ENCODE data around the gene MORC2.

Gene MORC2

DNA sequence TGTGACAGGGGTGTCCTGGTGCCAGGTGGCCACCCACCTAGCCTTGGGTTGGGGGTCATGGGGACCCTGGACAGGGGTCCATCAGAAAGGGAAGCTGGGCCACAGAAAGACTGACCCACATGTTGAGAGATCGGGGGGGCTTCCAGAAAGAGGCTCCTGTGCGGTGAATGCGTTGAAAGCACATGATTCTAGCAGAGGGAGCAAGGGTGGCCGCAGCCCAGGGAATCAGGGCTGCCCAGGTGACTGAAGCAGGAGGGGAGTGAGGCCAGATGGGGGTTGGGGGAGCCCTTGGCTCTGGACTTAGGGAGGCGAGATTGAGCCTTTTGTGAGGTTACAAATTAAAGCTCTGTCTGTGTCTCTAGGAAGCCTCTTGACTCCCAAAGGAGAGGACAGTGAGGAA is 80.7 kb downstream of the MORC2 start:
- DNase-seq (ENCODE audit: low read depth) = no peak

- DNase-seq (ENCODE audit: low read depth) = no peak
Measured at GRCh38 chr22:30887453-30887852, 81.1 kb downstream of the MORC2 start.

- no peak for DNase-seq (ENCODE audit: low read depth)
Measured at GRCh38 chr22:30885591-30885990, 83.0 kb downstream of the MORC2 start.

DNA sequence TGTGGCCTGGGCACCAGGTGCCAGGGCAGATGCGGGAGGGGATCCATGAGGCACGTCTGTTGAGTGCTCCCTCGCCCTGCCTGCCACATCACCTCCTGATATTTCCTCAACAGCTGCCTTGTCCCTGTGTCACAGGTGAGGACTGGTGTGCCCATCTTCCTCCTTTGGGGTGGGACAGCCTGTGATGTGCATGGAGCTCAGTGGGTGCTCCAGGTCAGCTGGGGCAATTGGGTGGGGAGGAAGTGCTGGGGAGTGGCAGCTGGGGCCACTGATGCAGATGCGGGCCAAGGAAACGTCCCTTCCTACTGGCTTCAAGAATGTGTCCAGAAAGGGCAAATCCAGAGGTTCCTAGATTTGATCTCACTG is 83.6 kb downstream of the MORC2 start:
- no peak for DNase-seq (ENCODE audit: low read depth)

GRCh38 chr22:30884211-30885000 is 84.2 kb downstream of the MORC2 start:
- DNase-seq (ENCODE audit: low read depth) = no peak

DNA sequence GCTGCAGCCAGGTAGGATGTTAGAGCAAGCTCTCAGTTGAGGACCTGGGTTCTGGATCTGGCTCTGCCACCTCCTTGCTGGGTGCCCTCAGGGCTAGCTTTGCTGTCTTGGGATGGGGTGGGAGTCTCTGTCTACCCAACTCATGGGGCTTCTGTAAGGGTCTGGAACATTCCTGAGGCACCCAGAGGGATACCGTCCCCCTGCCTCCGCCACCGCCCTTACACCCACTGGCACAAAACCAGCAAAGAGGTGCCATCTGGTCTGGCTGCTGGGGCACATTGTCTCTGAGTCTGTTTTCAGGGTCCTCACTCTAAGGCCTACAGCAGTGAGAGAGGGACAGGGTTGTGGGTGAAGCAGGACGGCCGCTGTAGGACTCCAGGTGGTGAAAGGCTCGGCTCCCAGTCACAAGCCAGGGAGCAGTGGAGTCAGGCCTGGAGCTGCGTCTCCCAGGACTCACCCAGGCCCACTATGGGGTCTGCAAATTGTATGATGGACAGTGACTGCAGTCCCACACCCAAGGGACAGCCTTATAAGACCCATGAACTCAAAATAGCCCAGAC is 84.9 kb downstream of the MORC2 start:
- DNase-seq (ENCODE audit: low read depth) = no peak

GRCh38 chr22:30882974-30883533 is 85.5 kb downstream of the MORC2 start:
- no peak for DNase-seq (ENCODE audit: low read depth)

DNA sequence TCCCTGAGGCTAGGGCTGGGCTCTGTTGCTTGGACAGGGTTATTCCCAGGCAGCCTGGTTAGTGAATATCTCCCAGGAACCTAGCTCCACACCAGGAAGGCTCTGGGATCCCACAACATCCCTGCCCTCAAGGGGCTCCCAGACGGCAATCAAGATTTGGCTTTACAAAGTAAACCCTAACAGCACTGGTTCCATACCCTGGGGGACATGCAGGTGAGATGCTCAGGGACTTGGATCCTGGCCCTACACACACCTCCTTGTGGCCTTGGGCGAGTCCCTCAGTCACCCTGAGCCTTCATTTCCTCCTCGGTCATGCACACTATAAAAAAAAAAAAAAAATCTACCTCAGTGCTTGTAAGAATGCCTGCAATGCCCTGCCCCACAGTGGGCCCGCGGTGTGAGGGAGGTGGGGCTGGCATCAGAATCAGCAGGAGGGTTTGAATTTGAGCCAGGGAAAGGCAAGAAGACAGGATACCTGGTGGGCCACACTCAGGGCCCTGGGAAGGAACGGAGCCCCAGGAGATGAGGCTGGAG is 86.3 kb downstream of the MORC2 start:
- DNase-seq (ENCODE audit: low read depth) = no peak

DNA sequence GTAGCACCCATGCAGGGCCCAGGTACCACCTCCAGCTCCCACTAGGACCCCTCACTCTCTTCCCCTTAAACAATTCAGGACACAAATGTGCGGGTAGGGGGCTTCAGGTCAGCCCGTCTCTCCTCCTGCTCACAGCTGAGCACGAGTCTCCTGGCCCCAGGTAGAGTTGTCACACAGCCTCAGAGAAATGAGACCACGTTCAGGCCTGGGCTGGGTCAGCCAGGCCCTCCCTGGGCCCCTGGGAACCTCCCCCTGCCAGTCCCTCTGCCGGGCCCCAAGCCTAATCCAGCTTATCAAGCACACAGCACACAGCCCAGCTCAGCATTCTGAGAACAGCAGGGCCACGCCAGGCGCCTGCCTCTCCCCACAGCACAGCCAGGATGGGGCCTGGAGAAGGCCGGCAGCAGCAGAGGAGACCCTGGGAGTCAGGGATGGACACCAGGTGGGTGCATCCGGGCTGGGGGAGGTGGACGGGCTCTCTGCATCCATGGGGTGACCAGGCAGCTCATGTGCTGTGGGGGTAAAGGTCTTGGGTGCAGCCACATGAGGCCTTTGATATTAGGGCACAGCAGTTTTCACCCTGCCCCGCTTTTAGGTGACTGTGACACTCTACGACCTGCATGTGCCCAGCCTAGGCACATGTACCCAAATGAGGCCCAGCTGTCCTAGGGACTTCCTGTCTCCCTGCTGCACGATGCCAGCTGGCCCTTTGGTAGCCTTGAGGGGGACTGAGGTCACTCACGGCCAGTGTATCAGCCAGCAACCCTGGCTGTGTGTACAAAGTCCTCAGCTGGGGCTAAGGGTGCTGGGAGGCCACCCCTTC is 87.0 kb downstream of the MORC2 start:
- DNase-seq (ENCODE audit: low read depth) = no peak

GRCh38 chr22:30880847-30881246 is 87.7 kb downstream of the MORC2 start:
- DNase-seq (ENCODE audit: low read depth) = no peak

DNA sequence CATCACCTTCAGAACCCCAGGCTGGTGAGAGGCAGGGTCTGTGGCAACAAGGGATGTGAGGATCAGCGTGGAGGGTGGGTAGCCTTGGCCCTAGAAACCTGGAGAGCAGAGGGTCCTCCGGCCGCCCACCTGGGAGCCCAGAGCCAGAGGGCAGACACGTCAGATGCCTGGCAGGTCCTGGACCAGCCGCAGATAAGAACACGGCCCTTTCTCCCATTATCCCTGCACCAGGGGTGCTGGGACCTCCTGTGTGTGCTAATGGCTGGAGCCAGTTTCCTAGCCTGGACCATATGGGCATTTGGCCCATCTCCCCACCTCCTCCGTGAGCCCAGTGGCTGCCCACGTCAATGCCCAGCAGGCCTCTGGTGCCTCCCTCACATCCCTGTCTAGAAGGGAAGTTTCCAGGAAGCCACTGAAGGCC is 88.4 kb downstream of the MORC2 start:
- no peak for DNase-seq (ENCODE audit: low read depth)

DNA sequence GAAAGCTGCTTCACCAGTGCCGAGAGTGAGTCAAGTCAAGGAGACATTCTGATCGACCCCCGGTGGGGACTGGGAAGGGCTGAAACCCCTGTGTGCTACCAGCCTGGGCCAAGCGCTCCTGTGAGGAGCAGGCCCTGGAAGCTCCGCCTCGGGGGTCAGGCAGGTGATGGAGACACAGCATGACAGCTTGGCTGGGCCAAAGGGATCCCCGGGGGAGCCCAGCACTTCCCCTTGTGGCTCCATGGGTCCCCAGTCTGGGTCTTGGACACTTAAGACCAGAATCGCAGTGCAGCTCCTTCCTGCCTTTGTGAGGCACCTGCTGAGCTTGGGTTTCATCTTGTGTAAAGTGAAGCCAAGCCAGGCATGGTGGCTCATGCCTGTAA is 89.2 kb downstream of the MORC2 start:
- no peak for DNase-seq (ENCODE audit: low read depth)

DNA sequence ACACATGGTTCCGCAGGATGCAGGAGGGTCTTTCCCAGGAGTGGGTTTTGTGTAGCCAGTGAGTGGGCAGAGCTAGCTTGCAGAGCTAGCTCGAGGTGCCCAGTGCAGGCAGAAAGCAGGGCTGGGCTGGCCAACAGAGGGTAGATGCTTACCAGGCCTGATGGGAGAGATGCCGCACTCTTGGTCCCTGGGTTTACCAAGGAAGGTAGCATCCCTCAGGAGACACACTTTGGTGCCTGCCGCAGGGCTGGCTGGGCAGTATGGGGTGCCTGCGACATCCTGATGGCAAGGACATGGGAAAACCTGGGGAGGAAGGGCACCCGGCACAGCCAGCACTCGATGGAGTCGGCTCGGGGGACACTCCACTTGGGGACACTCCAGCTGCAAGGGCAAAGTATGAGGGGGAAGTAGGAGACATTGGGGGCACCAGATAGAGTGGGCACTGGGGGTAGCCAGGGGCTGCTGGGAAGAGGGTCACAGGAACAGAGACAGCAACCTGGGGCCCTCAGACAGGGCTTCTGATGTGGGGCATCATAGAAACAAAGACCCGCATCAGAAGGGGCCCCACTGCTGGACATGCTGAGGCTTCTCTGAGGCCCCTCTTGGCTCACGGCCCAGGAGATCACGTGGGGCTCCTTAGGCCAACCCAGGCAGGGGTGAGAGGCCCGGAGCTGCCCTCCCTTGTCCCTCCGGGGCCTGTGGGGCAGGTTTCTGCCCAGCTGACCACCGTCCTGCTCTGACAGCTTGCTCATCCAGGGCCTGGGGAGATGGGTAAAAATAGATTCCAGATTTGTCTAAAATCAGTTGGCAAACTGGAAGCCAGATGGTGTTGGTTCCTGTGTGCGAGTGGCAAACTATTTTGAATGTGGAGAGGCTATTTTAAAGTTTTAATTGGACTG is 89.8 kb downstream of the MORC2 start:
- no peak for DNase-seq (ENCODE audit: low read depth)

- DNase-seq (ENCODE audit: low read depth) = no peak
Measured at GRCh38 chr22:30877662-30878515, 90.7 kb downstream of the MORC2 start.

- DNase-seq (ENCODE audit: low read depth) = no peak
Measured at GRCh38 chr22:30876915-30877553, 91.5 kb downstream of the MORC2 start.

DNA sequence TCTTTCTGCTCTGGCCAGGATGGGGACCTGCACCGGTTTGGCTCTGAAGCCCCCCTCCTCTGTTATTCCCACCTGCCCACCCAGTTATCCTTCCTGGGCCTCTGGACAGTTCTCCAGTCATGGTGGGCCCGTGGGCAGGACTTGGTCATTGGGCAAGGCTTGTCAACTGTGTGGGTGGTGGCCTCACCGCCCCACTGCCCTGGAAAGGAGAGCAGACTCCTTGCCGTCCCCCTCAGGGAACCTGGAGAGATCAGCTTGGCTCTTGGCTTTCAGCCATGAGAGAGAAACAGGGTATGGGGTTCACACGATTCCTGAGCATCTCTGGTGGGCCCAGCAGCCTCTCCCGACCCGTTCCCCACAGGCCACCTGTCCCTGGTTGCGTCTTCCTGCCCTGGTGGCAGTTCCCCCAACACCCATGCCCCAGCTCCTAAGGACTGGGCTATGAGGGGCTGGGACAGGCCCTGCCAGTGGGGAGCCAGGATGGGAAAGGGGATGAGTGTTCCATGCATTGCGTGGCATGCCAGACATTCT is 92.3 kb downstream of the MORC2 start:
- no peak for DNase-seq (ENCODE audit: low read depth)

DNA sequence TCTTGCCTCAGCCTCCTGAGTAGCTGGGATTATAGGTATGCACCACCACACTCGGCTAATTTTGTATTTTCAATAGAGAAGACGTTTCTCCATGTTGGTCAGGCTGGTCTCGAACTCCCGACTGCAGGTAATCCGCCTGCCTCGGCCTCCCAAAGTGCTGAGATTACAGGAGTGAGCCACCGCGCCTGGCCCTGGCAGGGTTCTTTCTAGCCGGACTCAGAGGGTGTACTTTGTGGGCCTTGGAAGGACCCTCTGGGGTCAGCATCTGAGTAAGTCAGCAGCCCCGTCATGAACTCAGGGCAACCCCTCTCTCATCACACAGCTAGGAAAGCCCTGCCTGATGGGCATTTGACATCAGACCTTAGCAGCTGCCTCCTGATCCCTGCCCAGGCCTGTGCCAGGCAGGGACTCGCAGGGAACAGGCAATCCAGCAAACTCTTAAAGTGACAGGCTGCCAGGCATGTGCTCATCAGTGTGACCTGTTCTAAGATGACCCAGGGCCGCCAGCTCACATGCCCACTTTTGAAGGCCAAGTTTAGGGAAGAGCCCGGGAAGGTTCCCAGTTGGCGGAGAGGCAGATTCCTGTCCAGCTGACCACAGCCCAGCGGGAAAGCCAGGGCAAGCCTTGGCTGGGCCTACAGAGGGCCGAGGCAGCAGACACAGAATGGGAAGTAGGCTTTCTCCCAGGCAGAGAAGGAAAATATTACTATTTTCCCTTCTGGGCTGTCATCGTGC is 92.9 kb downstream of the MORC2 start:
- DNase-seq (ENCODE audit: low read depth) = no peak
